Thoracic aorta (tissue), 2 donors: ENCODE results near the gene UBL4A. TPM values are rescaled to one million over a fixed set of nuclear protein-coding genes. Genes with fewer than 3 reads are reported as not detected.

Experiments used
- ATAC-seq: fragments of 150-250 bp; one replicate; pipeline ENCODE4 v1.8.0; 2017; ENCODE audit warnings: low read depth; ENCODE audit not compliant: insufficient number of reproducible peaks, low FRiP score
- DNase-seq: peaks from one replicate; pipeline ENCODE4 v3.0.0-alpha.2; 2020; ENCODE audit warnings: low spot score
- H3K27ac ChIP-seq, 2 donors: fragments of 200-600 bp; sonication (generic); 1 replicate in 1 of 2; 2 replicates in 1 of 2; pipeline ENCODE4 v1.5.1; 2016; ENCODE audit warnings: mild to moderate bottlenecking in 2 of 2, moderate library complexity in 2 of 2
- H3K27me3 ChIP-seq: fragments of 200-600 bp; sonication (generic); replicated peaks from 2 replicates; pipeline ENCODE4 v1.6.0; 2016; ENCODE audit warnings: mild to moderate bottlenecking; ENCODE audit not compliant: insufficient read depth
- H3K36me3 ChIP-seq: fragments of 200-600 bp; sonication (generic); one replicate; pipeline ENCODE4 v1.5.1; 2016
- H3K4me1 ChIP-seq, 2 donors: fragments of 200-600 bp; sonication (generic); 1 replicate in 1 of 2; 2 replicates in 1 of 2; pipeline versions ENCODE4 v1.5.1 to v1.6.0; 2016; ENCODE audit warnings: low read depth in 2 of 2, mild to moderate bottlenecking in 1 of 2; ENCODE audit not compliant: control insufficient read depth in 1 of 2
- H3K4me3 ChIP-seq: fragments of 200-600 bp; sonication (generic); 2 replicates; pipeline ENCODE4 v1.5.1; 2016; ENCODE audit warnings: mild to moderate bottlenecking
- H3K9me3 ChIP-seq: fragments of 200-600 bp; sonication (generic); 2 replicates; pipeline ENCODE4 v1.5.1; 2016
- total RNA-seq, 2 donors: library from RNA; depleted of rRNA; stranded (reverse); fragments of >200 nt; gene quantifications; one replicate each; pipeline versions ENCODE4 v1.1.0 to v1.2.3, GENCODE V29; 2016
- TF ChIP-seq, protein P1 (sequence below): fragments of 200-600 bp; sonication (generic); IDR thresholded peaks from one replicate; pipeline ENCODE4 v1.5.1; 2019; ENCODE audit warnings: antibody characterized with exemption

UBL4A gene
- total RNA-seq, 2 donors from 2014 or later = 28.1 to 67.1 TPM

DNA sequence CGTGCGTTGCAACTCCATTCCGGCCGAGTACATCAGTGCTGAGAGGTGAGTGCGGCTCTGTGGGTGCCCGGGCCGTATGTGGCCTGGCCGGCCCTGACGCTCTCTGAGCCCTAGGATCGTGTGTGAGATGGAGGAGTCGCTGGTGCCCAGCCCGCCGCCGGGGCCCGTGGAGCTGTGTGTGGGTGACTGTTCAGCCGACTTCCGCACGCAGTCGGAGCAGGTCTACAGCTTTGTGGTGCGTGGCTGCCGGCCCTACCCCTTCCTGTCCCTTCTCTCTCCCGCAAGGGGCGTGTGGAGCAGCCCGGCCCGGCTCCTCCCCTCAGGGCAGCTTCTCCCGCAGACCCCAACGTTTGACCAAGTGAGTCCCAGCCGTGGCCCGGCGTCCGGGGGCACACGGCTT lies 20.4 kb downstream of the UBL4A start:
- H3K9me3 ChIP-seq = no peaks in the 10 kb centered on the region
- H3K36me3 ChIP-seq = peaks cover 16% of the 10 kb centered on the region
- TF ChIP-seq, protein P1, sequence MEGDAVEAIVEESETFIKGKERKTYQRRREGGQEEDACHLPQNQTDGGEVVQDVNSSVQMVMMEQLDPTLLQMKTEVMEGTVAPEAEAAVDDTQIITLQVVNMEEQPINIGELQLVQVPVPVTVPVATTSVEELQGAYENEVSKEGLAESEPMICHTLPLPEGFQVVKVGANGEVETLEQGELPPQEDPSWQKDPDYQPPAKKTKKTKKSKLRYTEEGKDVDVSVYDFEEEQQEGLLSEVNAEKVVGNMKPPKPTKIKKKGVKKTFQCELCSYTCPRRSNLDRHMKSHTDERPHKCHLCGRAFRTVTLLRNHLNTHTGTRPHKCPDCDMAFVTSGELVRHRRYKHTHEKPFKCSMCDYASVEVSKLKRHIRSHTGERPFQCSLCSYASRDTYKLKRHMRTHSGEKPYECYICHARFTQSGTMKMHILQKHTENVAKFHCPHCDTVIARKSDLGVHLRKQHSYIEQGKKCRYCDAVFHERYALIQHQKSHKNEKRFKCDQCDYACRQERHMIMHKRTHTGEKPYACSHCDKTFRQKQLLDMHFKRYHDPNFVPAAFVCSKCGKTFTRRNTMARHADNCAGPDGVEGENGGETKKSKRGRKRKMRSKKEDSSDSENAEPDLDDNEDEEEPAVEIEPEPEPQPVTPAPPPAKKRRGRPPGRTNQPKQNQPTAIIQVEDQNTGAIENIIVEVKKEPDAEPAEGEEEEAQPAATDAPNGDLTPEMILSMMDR = no peak
- no peak overlapping the region for H3K4me3 ChIP-seq
- H3K27ac ChIP-seq = no peak overlapping the region
- DNase-seq = no peak
- no peaks in the 10 kb centered on the region for H3K4me1 ChIP-seq
- no peak for ATAC-seq
- H3K27me3 ChIP-seq = no peaks in the 10 kb centered on the region

DNA sequence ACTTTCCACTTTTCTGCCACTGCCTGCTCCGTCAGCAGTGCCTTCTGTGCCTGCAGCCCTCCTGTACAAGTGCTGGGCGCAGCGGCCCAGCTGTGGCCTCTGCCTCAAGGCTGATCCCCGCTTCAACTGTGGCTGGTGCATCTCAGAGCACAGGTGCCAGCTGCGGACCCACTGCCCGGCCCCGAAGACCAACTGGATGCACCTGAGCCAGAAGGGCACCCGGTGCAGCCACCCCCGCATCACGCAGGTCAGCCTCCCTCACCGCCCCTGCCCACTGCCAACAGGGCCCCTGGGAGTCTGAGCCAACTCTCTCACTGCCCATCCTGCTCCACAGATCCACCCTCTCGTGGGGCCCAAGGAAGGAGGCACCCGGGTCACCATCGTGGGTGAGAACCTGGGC lies 20.8 kb downstream of the UBL4A start:
- H3K4me3 ChIP-seq = no peak overlapping the region
- peaks cover 15% of the 10 kb centered on the region for H3K36me3 ChIP-seq
- DNase-seq = no peak
- no peaks in the 10 kb centered on the region for H3K9me3 ChIP-seq
- no peaks in the 10 kb centered on the region for H3K27me3 ChIP-seq
- H3K27ac ChIP-seq = no peak overlapping the region
- TF ChIP-seq, protein P1 = no peak
- no peaks in the 10 kb centered on the region for H3K4me1 ChIP-seq
- no peak for ATAC-seq

DNA sequence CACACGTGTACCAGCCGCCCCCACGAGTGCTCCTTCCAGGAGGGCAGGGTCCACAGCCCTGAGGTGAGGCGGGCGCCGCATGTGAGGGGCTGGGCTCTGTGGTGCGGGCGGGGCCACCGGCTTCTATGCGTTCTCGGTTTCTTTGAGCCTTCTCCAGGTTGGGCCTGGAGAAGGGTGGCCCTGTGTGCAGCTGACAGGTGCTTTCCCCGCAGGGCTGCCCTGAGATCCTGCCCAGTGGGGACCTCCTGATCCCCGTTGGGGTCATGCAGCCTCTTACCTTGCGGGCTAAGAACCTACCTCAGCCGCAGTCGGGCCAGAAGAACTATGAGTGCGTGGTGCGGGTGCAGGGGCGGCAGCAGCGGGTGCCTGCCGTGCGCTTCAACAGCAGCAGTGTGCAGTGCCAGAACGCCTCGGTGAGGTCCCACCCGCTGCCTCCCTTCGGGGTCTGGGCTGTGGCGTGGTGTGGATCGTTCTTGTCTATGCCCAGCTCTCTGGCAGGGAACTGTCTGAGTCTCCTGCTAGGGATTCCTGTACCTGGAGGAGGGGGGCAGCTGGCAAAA lies 21.5 kb downstream of the UBL4A start:
- no peaks in the 10 kb centered on the region for H3K9me3 ChIP-seq
- no peaks in the 10 kb centered on the region for H3K27me3 ChIP-seq
- peaks cover 0 to 6% of the 10 kb centered on the region in 2 donors for H3K4me1 ChIP-seq
- no peak overlapping the region for H3K4me3 ChIP-seq
- peaks cover 15% of the 10 kb centered on the region for H3K36me3 ChIP-seq
- H3K27ac ChIP-seq = no peak overlapping the region
- no peak for DNase-seq
- TF ChIP-seq, protein P1 = no peak
- no peak for ATAC-seq

DNA sequence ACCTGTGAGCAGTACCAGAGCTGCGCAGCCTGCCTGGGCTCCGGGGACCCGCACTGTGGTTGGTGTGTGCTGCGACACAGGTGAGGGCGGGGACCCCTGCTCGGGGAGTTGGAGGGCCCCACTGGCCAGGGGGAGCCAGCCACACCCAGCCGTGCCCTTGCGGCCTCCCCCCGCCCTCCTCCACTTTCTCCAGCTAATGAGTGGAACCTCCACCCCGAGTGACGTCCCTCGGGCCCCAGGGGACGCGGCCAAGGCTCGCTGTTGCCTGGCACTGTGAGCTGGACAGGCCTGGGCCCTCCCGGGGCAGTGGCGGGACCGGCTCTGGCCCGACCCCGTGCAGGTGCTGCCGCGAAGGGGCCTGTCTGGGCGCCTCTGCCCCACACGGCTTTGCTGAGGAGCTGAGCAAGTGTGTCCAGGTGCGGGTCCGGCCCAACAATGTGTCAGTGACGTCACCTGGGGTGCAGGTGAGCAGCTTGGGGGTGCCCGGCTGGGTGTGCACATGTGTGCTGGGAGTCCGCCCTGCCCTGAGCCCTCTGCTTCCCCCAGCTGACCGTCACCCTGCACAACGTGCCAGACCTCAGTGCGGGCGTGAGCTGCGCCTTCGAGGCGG lies 22.7 kb downstream of the UBL4A start:
- Histone ChIP-seq H3K27ac (no peak overlapping the region), H3K4me1 (peaks cover 0 to 10% of the 10 kb centered on the region in 2 donors), H3K36me3 (peaks cover 15% of the 10 kb centered on the region)

DNA sequence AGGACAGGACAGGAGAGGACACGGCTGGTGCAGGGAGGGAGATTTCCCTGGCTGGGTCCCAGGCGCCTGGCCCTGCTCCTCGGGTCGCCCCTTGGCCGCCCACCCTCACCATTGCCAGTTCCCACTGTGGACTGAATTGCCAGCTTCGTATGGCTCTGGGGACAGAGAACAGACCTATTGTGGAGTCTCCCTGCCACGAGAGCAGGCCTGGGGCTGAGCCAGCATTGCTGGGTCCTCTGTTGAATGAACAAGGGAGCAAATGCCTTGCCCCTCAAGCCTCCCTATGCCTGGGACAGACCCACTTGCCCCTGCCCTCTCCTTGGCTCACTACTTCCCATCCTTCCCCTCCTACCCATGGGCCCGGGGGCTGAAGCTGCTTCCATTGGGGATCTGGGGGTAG lies 24.0 kb downstream of the UBL4A start:
- Histone ChIP-seq H3K9me3 (no peaks in the 10 kb centered on the region), H3K27me3 (no peaks in the 10 kb centered on the region), H3K36me3 (peaks cover 15% of the 10 kb centered on the region), H3K27ac (no peak overlapping the region), H3K4me1 (peaks cover 0 to 10% of the 10 kb centered on the region in 2 donors), H3K4me3 (no peak overlapping the region)
- no peak for DNase-seq
- TF ChIP-seq, protein P1 = no peak
- no peak for ATAC-seq

More for the DNA sequence above, 22.7 kb downstream of the UBL4A start:
- no peak for ATAC-seq
- TF ChIP-seq, protein P1 = no peak
- Histone ChIP-seq H3K4me3 (no peak overlapping the region), H3K9me3 (no peaks in the 10 kb centered on the region), H3K27me3 (no peaks in the 10 kb centered on the region)
- DNase-seq = no peak
